SH-SY5Y (cell line): ENCODE results near the gene SLC2A2.

Source experiments
- GATA2 ChIP-seq: IDR thresholded peaks from 2 replicates; pipeline ENCODE4 v1.6.1; 2011; ENCODE audit warnings: mild to moderate bottlenecking, low read depth, low read length
- GATA3 ChIP-seq: IDR thresholded peaks from 2 replicates; pipeline ENCODE4 v1.6.1; 2011; ENCODE audit warnings: low read depth, mild to moderate bottlenecking, low read length, moderate library complexity

- TF ChIP-seq GATA3: no peak
- no peak for TF ChIP-seq GATA2
Measured at GRCh38 chr3:171056528-171056927, 30.0 kb upstream of the SLC2A2 start.
